K562 (cell line): ENCODE data around the gene C3orf70. TPM values are rescaled to one million over a fixed set of nuclear protein-coding genes. Genes with fewer than 3 reads are reported as not detected.

Source experiments
- ATAC-seq: fragments of 200-7000 bp; cut with Tn5 transposase; 3 replicates; pipeline ENCODE4 v1.9.1; 2020; ENCODE audit warnings: moderate library complexity
- BruUV-seq: library from RNA; stranded (reverse); fragments of 400-500 nt; replicated peaks from 2 replicates; lab custom pipeline; 2021; lab: Mats Ljungman, UMichigan
- CTCF ChIA-PET: fragments of 300-600 bp; formaldehyde crosslinking; extraction: SDS; loops from one replicate; lab custom pipeline; 2021; ENCODE audit warnings: low intra/inter-chr PET ratio; lab: Yijun Ruan, JAX
- POLR2A ChIA-PET: fragments of 300-600, 350-650 bp; sonication (Branson Sonifier 250); formaldehyde crosslinking; extraction: SDS; loops from one replicate; lab custom pipeline; 2021; ENCODE audit warnings: antibody characterized with exemption, inconsistent platforms; lab: Yijun Ruan, JAX
- DNase-seq, 4 experiments: peaks; one replicate each; pipeline versions ENCODE4 v3.0.0 to v3.0.0-alpha.2; 2011 to 2018; ENCODE audit warnings: low spot score in 3 of 4, mixed read lengths in 3 of 4; ENCODE audit errors: extremely low read depth in 1 of 4
- FAIRE-seq: peaks from 2 replicates; lab custom pipeline; 2011; peaks lifted over from hg19 to GRCh38; lab: Jason Lieb, UNC
- H2AFZ ChIP-seq: 2 replicates; pipeline ENCODE4 v1.6.0; 2011; ENCODE audit warnings: low read depth, low read length, control low read depth, inconsistent platforms
- H3K27ac ChIP-seq: fragments of 200-600 bp; 3 replicates; pipeline ENCODE4 v1.8.0; 2011; ENCODE audit warnings: low read depth, mild to moderate bottlenecking, control low read depth, inconsistent platforms, low read length, moderate library complexity, mixed read lengths; ENCODE audit errors: extremely low read depth
- H3K27me3 ChIP-seq, 2 experiments: fragments of 300-600 bp in 1 of 2; 2 replicates in 1 of 2; 3 replicates in 1 of 2; pipeline versions ENCODE4 v1.6.0 to v1.8.0; 2011; ENCODE audit warnings: inconsistent platforms in 2 of 2, low read length in 2 of 2, mild to moderate bottlenecking in 1 of 2, mixed read lengths in 1 of 2, moderate library complexity in 1 of 2; ENCODE audit not compliant: control insufficient read depth in 2 of 2, insufficient read depth in 2 of 2
- H3K36me3 ChIP-seq: fragments of 300-600 bp; 3 replicates; pipeline ENCODE4 v1.8.0; 2011; ENCODE audit warnings: mild to moderate bottlenecking, low read length, inconsistent platforms; ENCODE audit not compliant: control insufficient read depth, insufficient read depth
- H3K4me1 ChIP-seq, 2 experiments: fragments of 200-600 bp in 1 of 2; replicated peaks in 1 of 2; 2 replicates in 1 of 2; 3 replicates in 1 of 2; pipeline versions ENCODE4 v1.5.1 to v1.8.0; 2011; ENCODE audit warnings: inconsistent platforms in 2 of 2, low read length in 2 of 2, mild to moderate bottlenecking in 1 of 2, mixed read lengths in 1 of 2, moderate library complexity in 1 of 2; ENCODE audit not compliant: control insufficient read depth in 2 of 2, insufficient read depth in 2 of 2
- H3K4me2 ChIP-seq: 2 replicates; pipeline ENCODE4 v1.6.1; 2011; ENCODE audit warnings: low read length, control low read depth, inconsistent platforms, mixed read lengths; ENCODE audit not compliant: insufficient read depth
- H3K4me3 ChIP-seq: fragments of 200-600 bp; sonication (generic), shearing (Covaris generic); 2 replicates; pipeline ENCODE4 v1.5.1; 2016; ENCODE audit warnings: control low read depth, inconsistent platforms
- H3K79me2 ChIP-seq: fragments of 200-600 bp; 3 replicates; pipeline ENCODE4 v1.8.0; 2011; ENCODE audit warnings: low read length, inconsistent platforms; ENCODE audit not compliant: control insufficient read depth, insufficient read depth
- H3K9ac ChIP-seq, 2 experiments: 2 replicates each; pipeline versions ENCODE4 v1.6.0 to v1.6.1; 2011; ENCODE audit warnings: low read depth in 2 of 2, low read length in 2 of 2, control low read depth in 1 of 2, inconsistent platforms in 1 of 2, mild to moderate bottlenecking in 1 of 2, mixed read lengths in 1 of 2; ENCODE audit not compliant: insufficient read depth in 1 of 2
- H3K9me1 ChIP-seq: one replicate; pipeline ENCODE4 v1.6.0; 2011; ENCODE audit warnings: inconsistent platforms, mild to moderate bottlenecking, low read length, moderate library complexity; ENCODE audit not compliant: control insufficient read depth, insufficient read depth
- H3K9me3 ChIP-seq: replicated peaks from 2 replicates; pipeline ENCODE4 v1.5.1; 2011; ENCODE audit warnings: low read depth, low read length, inconsistent platforms; ENCODE audit not compliant: control insufficient read depth, insufficient read depth
- H4K20me1 ChIP-seq: replicated peaks from 2 replicates; pipeline ENCODE4 v1.6.1; 2011; ENCODE audit warnings: low read length, inconsistent platforms, mixed read lengths; ENCODE audit not compliant: control insufficient read depth, insufficient read depth
- CBX8 ChIP-seq: fragments of 200-600 bp; sonication (generic); IDR thresholded peaks from 2 replicates; pipeline ENCODE4 v1.6.1; 2012; ENCODE audit warnings: borderline replicate concordance, mixed run types, low read depth, mild to moderate bottlenecking, moderate library complexity, mixed read lengths, low read length, control low read depth, inconsistent platforms; ENCODE audit not compliant: poor library complexity, severe bottlenecking; ENCODE audit errors: extremely low read depth
- CREB5 ChIP-seq: fragments of 250-450 bp; sonication (Bioruptor Pico); IDR thresholded peaks from 2 replicates; pipeline ENCODE4 v1.5.0; 2020; ENCODE audit warnings: mild to moderate bottlenecking
- CTCFL ChIP-seq: IDR thresholded peaks from 2 replicates; pipeline ENCODE4 v1.6.1; 2011; ENCODE audit warnings: borderline replicate concordance, low read depth, mild to moderate bottlenecking, moderate library complexity, low read length; ENCODE audit not compliant: insufficient read depth, poor library complexity, severe bottlenecking
- ELF1 ChIP-seq: fragments of 200-800 bp; sonication (Bioruptor generic); IDR thresholded peaks from 2 replicates; pipeline ENCODE4 v1.6.1; 2016; ENCODE audit warnings: missing genetic modification characterization, missing compliant biosample characterization
- MLLT1 ChIP-seq, 2 experiments: fragments of 450-650 bp; IDR thresholded peaks; 2 replicates each; pipeline ENCODE4 v1.6.1; 2016
- MTA3 ChIP-seq: fragments of 450-650 bp; formaldehyde crosslinking; IDR thresholded peaks from 2 replicates; pipeline ENCODE4 v1.6.1; 2017; ENCODE audit warnings: mild to moderate bottlenecking, borderline replicate concordance
- NBN ChIP-seq: fragments of 450-650 bp; IDR thresholded peaks from 2 replicates; pipeline ENCODE4 v1.6.1; 2016; ENCODE audit warnings: low read depth, mild to moderate bottlenecking
- NFE2 ChIP-seq: IDR thresholded peaks from 2 replicates; pipeline ENCODE4 v1.6.1; 2014; ENCODE audit warnings: antibody characterized with exemption, low read depth
- POLR3G ChIP-seq: IDR thresholded peaks from 2 replicates; pipeline ENCODE4 v1.6.1; 2011; ENCODE audit not compliant: insufficient read length, insufficient replicate concordance; ENCODE audit errors: extremely low read depth
- RAD21 ChIP-seq, 2 experiments: fragments of 250-450 bp in 1 of 2; fragments of 450-650 bp in 1 of 2; sonication (Bioruptor Pico) in 1 of 2; formaldehyde crosslinking in 1 of 2; IDR thresholded peaks in 1 of 2; conservative IDR thresholded peaks in 1 of 2; 2 replicates each; pipeline versions ENCODE4 v1.4.0 to v1.8.0; 2020 to 2022; ENCODE audit warnings: mild to moderate bottlenecking in 2 of 2, moderate library complexity in 1 of 2
- ZBTB17 ChIP-seq: fragments of 450-650 bp; formaldehyde crosslinking; IDR thresholded peaks from 2 replicates; pipeline ENCODE4 v1.4.0; 2020; ENCODE audit warnings: mild to moderate bottlenecking
- ZBTB9 ChIP-seq: fragments of 450-650 bp; formaldehyde crosslinking; IDR thresholded peaks from 2 replicates; pipeline ENCODE4 v1.4.0; 2020; ENCODE audit warnings: mild to moderate bottlenecking, moderate library complexity
- WGBS: fragments of 100-300 bp; shearing (Covaris generic); methylation state at CpG from one replicate; pipeline ENCODE4 v1.1.6; 2016; ENCODE audit warnings: low coverage, mixed read lengths; ENCODE audit not compliant: insufficient coverage; ENCODE audit errors: missing lambda C conversion rate; 5-methylcytosine and 5-hydroxymethylcytosine counted together
- in situ Hi-C: fragments of 300-500 bp; cut with MboI; formaldehyde crosslinking; loops from 4 replicates; pipeline ENCODE4 v1.15.0; 2018; ENCODE audit warnings: inconsistent platforms, mixed read lengths
- intact Hi-C: fragments of 100-400 bp; cut with micrococcal nuclease; formaldehyde crosslinking; loops from 2 replicates; pipeline ENCODE4 v1.14.2; 2022
- polyA plus RNA-seq, 8 experiments: library from polyadenylated mRNA; depleted of rRNA in 4 of 8; stranded (reverse) in 5 of 8; unstranded in 3 of 8; fragments of >200 nt; fragmentation: Nextera tagmentation in 2 of 8; fragmentation: Illumina TruSeq in 1 of 8; extraction: Ambion mirVana in 2 of 8; extraction: Trizol in 1 of 8; gene quantifications; 2 replicates each; pipeline versions ENCODE4 v1.2.1 to v1.2.3, GENCODE V29; 2011 to 2014; ENCODE audit warnings: inconsistent platforms in 1 of 8, missing spikeins in 1 of 8
- total RNA-seq, 7 experiments: library from RNA; depleted of rRNA in 6 of 7; stranded (reverse); fragments of >200 nt in 6 of 7; fragmentation: Illumina TruSeq in 2 of 7; extraction: Trizol in 2 of 7; gene quantifications; 2 replicates each; pipeline versions ENCODE4 v1.2.1 to v1.2.3, GENCODE V29; 2011 to 2021; ENCODE audit warnings: low replicate concordance in 1 of 7

C3orf70 gene
- total and polyA plus RNA-seq, 9 of the 15 experiments (the other 6 are each of a cell fraction or from before 2014, with no cell fraction given): 0.01 to 0.04 (median 0.03) TPM; not detected in 6

- WGBS: 26% methylated on average over 22 of the region's 22 CpGs
- FAIRE-seq (peak; percentile 70), DNase-seq (peak; percentile 44 to 63 (median 51)), ATAC-seq (peak; percentile 97)
- intact Hi-C loops (loop anchor here (5.0 kb wide), 1 partner anchor 193 kb away; no protein-coding TSS in a partner anchor), in situ Hi-C loops (no loop called here)
- Histone ChIP-seq H3K4me2 (peak overlapping the region; percentile 53), H3K4me1 (peaks cover 4 to 19% of the 10 kb centered on the region in 2 experiments; a peak in 4 of 5 replicates), H3K4me3 (no peak overlapping the region), H4K20me1 (no peaks in the 10 kb centered on the region), H3K36me3 (no peaks in the 10 kb centered on the region), H3K9me3 (no peaks in the 10 kb centered on the region), H3K9ac (no peak overlapping the region), H2AFZ (peak overlapping the region; percentile 83), H3K9me1 (peaks cover 3% of the 10 kb centered on the region), H3K79me2 (no peaks in the 10 kb centered on the region), H3K27me3 (peaks cover 12 to 52% of the 10 kb centered on the region in 2 experiments; a peak in 3 of 5 replicates), H3K27ac (no peak overlapping the region)
- BruUV-seq: no TSS peak
- ChIA-PET POLR2A (interaction anchor here (0.9 to 1.1 kb wide), 2 partner anchors 8 to 16 kb away, joined by 4 read pairs; no protein-coding TSS in a partner anchor), CTCF (no interaction called here)
- TF ChIP-seq ELF1 (peak; percentile 62), RAD21 (CRISPR knock-in tag; conservative IDR thresholded peaks at IDR 0.05 in 1 of 2, IDR thresholded peaks at IDR 0.05 in 1 of 2) (peak; percentile 13 to 56; a peak in 3 of 4 replicates), MLLT1 (IDR thresholded peaks at IDR 0.05) (no peak), ZBTB17 (CRISPR knock-in tag) (no peak), CREB5 (CRISPR knock-in tag) (no peak), CTCFL (peak; percentile 20), NBN (no peak), NFE2 (no peak), ZBTB9 (CRISPR knock-in tag) (no peak), MTA3 (peak; percentile 29; the same call in 1 of the 2 replicates), POLR3G (no peak), CBX8 (no peak)
These were observed 82.2 kb downstream of the C3orf70 start for GRCh38 chr3:185070491-185071286.
